HepG2 (cell line): ENCODE results near the gene ALG14. TPM values are rescaled to one million over a fixed set of nuclear protein-coding genes. Genes with fewer than 3 reads are reported as not detected.

ENCODE experiments used
- ATF1 ChIP-seq: IDR thresholded peaks from 2 replicates; pipeline ENCODE4 v1.6.1; 2016; ENCODE audit warnings: mild to moderate bottlenecking, control low read depth
- CREB1 ChIP-seq, 2 experiments: fragments of 450-650 bp in 1 of 2; IDR thresholded peaks; 2 replicates each; pipeline ENCODE4 v1.6.1; 2016 to 2017; ENCODE audit warnings: control low read depth in 1 of 2, mild to moderate bottlenecking in 1 of 2, missing compliant biosample characterization in 1 of 2, missing genetic modification characterization in 1 of 2
- FOSL2 ChIP-seq: sonication (generic); formaldehyde crosslinking; IDR thresholded peaks from 2 replicates; pipeline ENCODE4 v1.4.0; 2020; ENCODE audit warnings: missing genetic modification reagents
- GABPA ChIP-seq, 2 experiments: IDR thresholded peaks; 2 replicates each; pipeline ENCODE4 v1.6.1; 2011 to 2016; ENCODE audit warnings: low read depth in 2 of 2, low read length in 1 of 2, missing biosample characterization in 1 of 2, missing genetic modification characterization in 1 of 2
- GFI1 ChIP-seq: sonication (generic); formaldehyde crosslinking; IDR thresholded peaks from 2 replicates; pipeline ENCODE4 v1.5.0; 2020; ENCODE audit warnings: missing genetic modification reagents, mild to moderate bottlenecking, borderline replicate concordance
- KDM2A ChIP-seq: sonication (generic); formaldehyde crosslinking; IDR thresholded peaks from 2 replicates; pipeline ENCODE4 v1.4.0; 2020; ENCODE audit warnings: low read depth, missing genetic modification reagents, borderline replicate concordance
- MEIS2 ChIP-seq: sonication (generic); formaldehyde crosslinking; IDR thresholded peaks from 2 replicates; pipeline ENCODE4 v1.9.0; 2021; ENCODE audit warnings: mild to moderate bottlenecking, missing genetic modification reagents
- SAP130 ChIP-seq: IDR thresholded peaks from 2 replicates; pipeline ENCODE4 v1.6.1; 2016; ENCODE audit warnings: low read depth
- TAF1 ChIP-seq: sonication (generic); formaldehyde crosslinking; IDR thresholded peaks from 2 replicates; pipeline ENCODE4 v1.4.0; 2020; ENCODE audit warnings: missing genetic modification reagents
- YY1 ChIP-seq: IDR thresholded peaks from 2 replicates; pipeline ENCODE4 v1.6.1; 2011; ENCODE audit warnings: low read length, low read depth, moderate library complexity, mild to moderate bottlenecking; ENCODE audit not compliant: insufficient read depth, insufficient replicate concordance
- ZEB1 ChIP-seq: IDR thresholded peaks from 2 replicates; pipeline ENCODE4 v1.6.1; 2012; ENCODE audit warnings: mild to moderate bottlenecking, low read depth, inconsistent platforms; ENCODE audit not compliant: insufficient replicate concordance
- ZNF33A ChIP-seq: sonication (generic); formaldehyde crosslinking; IDR thresholded peaks from 2 replicates; pipeline ENCODE4 v1.5.1; 2020; ENCODE audit warnings: missing genetic modification reagents, mild to moderate bottlenecking, moderate library complexity, borderline replicate concordance
- ZNF572 ChIP-seq: sonication (generic); formaldehyde crosslinking; IDR thresholded peaks from 2 replicates; pipeline ENCODE4 v1.5.1; 2020; ENCODE audit warnings: mild to moderate bottlenecking, missing genetic modification reagents
- ZSCAN22 ChIP-seq: sonication (generic); formaldehyde crosslinking; IDR thresholded peaks from 2 replicates; pipeline ENCODE4 v1.4.0; 2020; ENCODE audit warnings: mild to moderate bottlenecking, missing genetic modification reagents
- polyA plus RNA-seq, 8 experiments: library from polyadenylated mRNA; depleted of rRNA in 3 of 8; stranded (reverse) in 7 of 8; unstranded in 1 of 8; fragments of >200 nt; fragmentation: Illumina TruSeq in 4 of 8; extraction: Trizol in 4 of 8; gene quantifications; 2 replicates each; pipeline versions ENCODE4 v1.2.1 to v1.2.3, GENCODE V29; 2011 to 2016; ENCODE audit warnings: low read depth in 4 of 8, missing spikeins in 1 of 8, mixed read lengths in 1 of 8; ENCODE audit not compliant: insufficient read depth in 1 of 8
- total RNA-seq, 5 experiments: library from RNA; depleted of rRNA; stranded (reverse); fragments of >200 nt; fragmentation: Illumina TruSeq; extraction: Trizol; gene quantifications; 2 replicates each; pipeline ENCODE4 v1.2.3, GENCODE V29; 2016; ENCODE audit warnings: low read depth in 1 of 5
- TF ChIP-seq, protein P1 (sequence below): IDR thresholded peaks from 2 replicates; pipeline ENCODE4 v1.6.1; 2018; ENCODE audit warnings: missing genetic modification reagents, mild to moderate bottlenecking, missing compliant biosample characterization
- TF ChIP-seq, protein P2 (sequence below): IDR thresholded peaks from 2 replicates; pipeline ENCODE4 v1.6.1; 2016; ENCODE audit warnings: missing genetic modification reagents, missing compliant biosample characterization
- TF ChIP-seq, protein P3 (sequence below): sonication (generic); formaldehyde crosslinking; IDR thresholded peaks from 2 replicates; pipeline ENCODE4 v1.4.0; 2020; ENCODE audit warnings: mild to moderate bottlenecking, missing genetic modification reagents, borderline replicate concordance
- TF ChIP-seq, protein P4 (sequence below): sonication (generic); formaldehyde crosslinking; IDR thresholded peaks from 2 replicates; pipeline ENCODE4 v1.4.0; 2020; ENCODE audit warnings: missing genetic modification reagents, borderline replicate concordance

Gene ALG14
- total and polyA plus RNA-seq, 2 of the 13 experiments (the other 11 are each of a cell fraction or from before 2014, with no cell fraction given): 4.5 to 12.7 TPM

DNA sequence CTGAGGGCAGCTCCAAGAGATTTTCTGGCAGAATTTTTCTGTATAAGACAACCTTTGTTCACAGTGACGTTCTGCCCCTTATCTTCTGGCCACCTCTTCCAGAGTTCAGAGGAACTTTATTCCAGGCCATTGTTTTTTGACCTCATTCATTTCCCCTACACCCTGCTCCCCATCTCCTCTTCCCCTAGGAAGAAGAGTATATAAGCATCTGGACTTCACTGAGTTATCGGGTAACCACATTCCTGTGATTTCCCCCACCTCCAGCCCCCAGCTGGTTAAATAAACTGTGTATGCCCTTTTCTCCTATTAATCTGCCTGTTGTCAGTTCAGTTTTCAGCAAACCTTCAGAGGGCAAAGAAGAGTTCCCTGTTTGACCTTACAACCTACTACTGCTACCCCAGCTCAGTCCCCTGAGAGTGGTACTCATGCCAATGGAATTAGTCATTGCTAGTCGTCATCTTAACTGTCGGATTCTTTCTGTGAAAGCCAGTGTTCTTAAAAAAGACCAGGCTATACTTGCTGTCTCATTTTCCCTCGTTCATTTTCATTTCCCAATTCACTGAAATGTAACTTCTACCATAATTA is 14.3 kb upstream of the ALG14 start (continued):
- TF ChIP-seq CREB1 (IDR thresholded peaks at IDR 0.05) (no peak), CREB1 (CRISPR knock-in tag; IDR thresholded peaks at IDR 0.05) (peak; percentile 31; the same call in 1 of the 2 replicates), GFI1 (CRISPR knock-in tag) (peak; percentile 48; the same call in 1 of the 2 replicates), YY1 (no peak), TAF1 (CRISPR knock-in tag) (no peak), MEIS2 (CRISPR knock-in tag) (no peak), SAP130 (CRISPR knock-in tag) (peak; percentile 47; the same call in 1 of the 2 replicates), ZSCAN22 (CRISPR knock-in tag) (no peak), ZNF572 (CRISPR knock-in tag) (no peak), ZEB1 (no peak), KDM2A (CRISPR knock-in tag) (no peak), ATF1 (CRISPR knock-in tag) (no peak), FOSL2 (peak; percentile 94), ZNF33A (CRISPR knock-in tag) (no peak), GABPA (IDR thresholded peaks at IDR 0.05; ENCODE audit: low read depth, low read length) (no peak), GABPA (CRISPR knock-in tag; IDR thresholded peaks at IDR 0.05; ENCODE audit: low read depth) (no peak)
- TF ChIP-seq, protein P1, sequence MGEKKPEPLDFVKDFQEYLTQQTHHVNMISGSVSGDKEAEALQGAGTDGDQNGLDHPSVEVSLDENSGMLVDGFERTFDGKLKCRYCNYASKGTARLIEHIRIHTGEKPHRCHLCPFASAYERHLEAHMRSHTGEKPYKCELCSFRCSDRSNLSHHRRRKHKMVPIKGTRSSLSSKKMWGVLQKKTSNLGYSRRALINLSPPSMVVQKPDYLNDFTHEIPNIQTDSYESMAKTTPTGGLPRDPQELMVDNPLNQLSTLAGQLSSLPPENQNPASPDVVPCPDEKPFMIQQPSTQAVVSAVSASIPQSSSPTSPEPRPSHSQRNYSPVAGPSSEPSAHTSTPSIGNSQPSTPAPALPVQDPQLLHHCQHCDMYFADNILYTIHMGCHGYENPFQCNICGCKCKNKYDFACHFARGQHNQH (CRISPR knock-in tag): peak; percentile 71; the same call in 1 of the 2 replicates
- TF ChIP-seq, protein P2, sequence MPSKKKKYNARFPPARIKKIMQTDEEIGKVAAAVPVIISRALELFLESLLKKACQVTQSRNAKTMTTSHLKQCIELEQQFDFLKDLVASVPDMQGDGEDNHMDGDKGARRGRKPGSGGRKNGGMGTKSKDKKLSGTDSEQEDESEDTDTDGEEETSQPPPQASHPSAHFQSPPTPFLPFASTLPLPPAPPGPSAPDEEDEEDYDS: peak; percentile 22; the same call in 1 of the 2 replicates
- TF ChIP-seq, protein P3, sequence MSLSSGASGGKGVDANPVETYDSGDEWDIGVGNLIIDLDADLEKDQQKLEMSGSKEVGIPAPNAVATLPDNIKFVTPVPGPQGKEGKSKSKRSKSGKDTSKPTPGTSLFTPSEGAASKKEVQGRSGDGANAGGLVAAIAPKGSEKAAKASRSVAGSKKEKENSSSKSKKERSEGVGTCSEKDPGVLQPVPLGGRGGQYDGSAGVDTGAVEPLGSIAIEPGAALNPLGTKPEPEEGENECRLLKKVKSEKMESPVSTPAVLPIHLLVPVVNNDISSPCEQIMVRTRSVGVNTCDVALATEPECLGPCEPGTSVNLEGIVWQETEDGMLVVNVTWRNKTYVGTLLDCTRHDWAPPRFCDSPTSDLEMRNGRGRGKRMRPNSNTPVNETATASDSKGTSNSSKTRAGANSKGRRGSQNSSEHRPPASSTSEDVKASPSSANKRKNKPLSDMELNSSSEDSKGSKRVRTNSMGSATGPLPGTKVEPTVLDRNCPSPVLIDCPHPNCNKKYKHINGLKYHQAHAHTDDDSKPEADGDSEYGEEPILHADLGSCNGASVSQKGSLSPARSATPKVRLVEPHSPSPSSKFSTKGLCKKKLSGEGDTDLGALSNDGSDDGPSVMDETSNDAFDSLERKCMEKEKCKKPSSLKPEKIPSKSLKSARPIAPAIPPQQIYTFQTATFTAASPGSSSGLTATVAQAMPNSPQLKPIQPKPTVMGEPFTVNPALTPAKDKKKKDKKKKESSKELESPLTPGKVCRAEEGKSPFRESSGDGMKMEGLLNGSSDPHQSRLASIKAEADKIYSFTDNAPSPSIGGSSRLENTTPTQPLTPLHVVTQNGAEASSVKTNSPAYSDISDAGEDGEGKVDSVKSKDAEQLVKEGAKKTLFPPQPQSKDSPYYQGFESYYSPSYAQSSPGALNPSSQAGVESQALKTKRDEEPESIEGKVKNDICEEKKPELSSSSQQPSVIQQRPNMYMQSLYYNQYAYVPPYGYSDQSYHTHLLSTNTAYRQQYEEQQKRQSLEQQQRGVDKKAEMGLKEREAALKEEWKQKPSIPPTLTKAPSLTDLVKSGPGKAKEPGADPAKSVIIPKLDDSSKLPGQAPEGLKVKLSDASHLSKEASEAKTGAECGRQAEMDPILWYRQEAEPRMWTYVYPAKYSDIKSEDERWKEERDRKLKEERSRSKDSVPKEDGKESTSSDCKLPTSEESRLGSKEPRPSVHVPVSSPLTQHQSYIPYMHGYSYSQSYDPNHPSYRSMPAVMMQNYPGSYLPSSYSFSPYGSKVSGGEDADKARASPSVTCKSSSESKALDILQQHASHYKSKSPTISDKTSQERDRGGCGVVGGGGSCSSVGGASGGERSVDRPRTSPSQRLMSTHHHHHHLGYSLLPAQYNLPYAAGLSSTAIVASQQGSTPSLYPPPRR (CRISPR knock-in tag): 0 out of 2 replicates have a peak, but pooled peaks have one; percentile 25
- TF ChIP-seq, protein P4, sequence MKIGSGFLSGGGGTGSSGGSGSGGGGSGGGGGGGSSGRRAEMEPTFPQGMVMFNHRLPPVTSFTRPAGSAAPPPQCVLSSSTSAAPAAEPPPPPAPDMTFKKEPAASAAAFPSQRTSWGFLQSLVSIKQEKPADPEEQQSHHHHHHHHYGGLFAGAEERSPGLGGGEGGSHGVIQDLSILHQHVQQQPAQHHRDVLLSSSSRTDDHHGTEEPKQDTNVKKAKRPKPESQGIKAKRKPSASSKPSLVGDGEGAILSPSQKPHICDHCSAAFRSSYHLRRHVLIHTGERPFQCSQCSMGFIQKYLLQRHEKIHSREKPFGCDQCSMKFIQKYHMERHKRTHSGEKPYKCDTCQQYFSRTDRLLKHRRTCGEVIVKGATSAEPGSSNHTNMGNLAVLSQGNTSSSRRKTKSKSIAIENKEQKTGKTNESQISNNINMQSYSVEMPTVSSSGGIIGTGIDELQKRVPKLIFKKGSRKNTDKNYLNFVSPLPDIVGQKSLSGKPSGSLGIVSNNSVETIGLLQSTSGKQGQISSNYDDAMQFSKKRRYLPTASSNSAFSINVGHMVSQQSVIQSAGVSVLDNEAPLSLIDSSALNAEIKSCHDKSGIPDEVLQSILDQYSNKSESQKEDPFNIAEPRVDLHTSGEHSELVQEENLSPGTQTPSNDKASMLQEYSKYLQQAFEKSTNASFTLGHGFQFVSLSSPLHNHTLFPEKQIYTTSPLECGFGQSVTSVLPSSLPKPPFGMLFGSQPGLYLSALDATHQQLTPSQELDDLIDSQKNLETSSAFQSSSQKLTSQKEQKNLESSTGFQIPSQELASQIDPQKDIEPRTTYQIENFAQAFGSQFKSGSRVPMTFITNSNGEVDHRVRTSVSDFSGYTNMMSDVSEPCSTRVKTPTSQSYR: no peak
